HepG2 (cell line): ENCODE measurements around the gene PLRG1. TPM values are rescaled to one million over a fixed set of nuclear protein-coding genes. Genes with fewer than 3 reads are reported as not detected.
A peak's percentile ranks its signal among the peaks of the same experiment; 100 is the strongest.

ENCODE experiments used
- BRD4 ChIP-seq: sonication (generic); formaldehyde crosslinking; IDR thresholded peaks from 2 replicates; pipeline ENCODE4 v1.4.0; 2020; ENCODE audit warnings: missing genetic modification reagents
- ELF4 ChIP-seq: sonication (generic); formaldehyde crosslinking; IDR thresholded peaks from 2 replicates; pipeline ENCODE4 v1.5.0; 2020; ENCODE audit warnings: missing genetic modification reagents, mild to moderate bottlenecking, moderate library complexity, borderline replicate concordance
- KDM1A ChIP-seq: IDR thresholded peaks from 2 replicates; pipeline ENCODE4 v1.6.1; 2016; ENCODE audit warnings: missing compliant biosample characterization
- NCOA2 ChIP-seq: sonication (generic); formaldehyde crosslinking; IDR thresholded peaks from 2 replicates; pipeline ENCODE4 v1.8.0; 2022; ENCODE audit warnings: inconsistent platforms
- PHF21A ChIP-seq: sonication (generic); formaldehyde crosslinking; IDR thresholded peaks from 2 replicates; pipeline ENCODE4 v1.5.0; 2020; ENCODE audit warnings: mild to moderate bottlenecking, missing genetic modification reagents
- POLR2A ChIP-seq, 2 experiments: IDR thresholded peaks; 2 replicates each; pipeline ENCODE4 v1.6.1; 2011; ENCODE audit warnings: low read depth in 2 of 2, low read length in 2 of 2, mild to moderate bottlenecking in 1 of 2, moderate library complexity in 1 of 2; ENCODE audit not compliant: insufficient read depth in 1 of 2
- REXO4 ChIP-seq: sonication (generic); formaldehyde crosslinking; IDR thresholded peaks from 2 replicates; pipeline ENCODE4 v1.8.0; 2022; ENCODE audit warnings: missing genetic modification reagents, mild to moderate bottlenecking, borderline replicate concordance
- RXRA ChIP-seq: sonication (generic); formaldehyde crosslinking; IDR thresholded peaks from 2 replicates; pipeline ENCODE4 v1.5.1; 2020; ENCODE audit warnings: missing genetic modification reagents
- TBX3 ChIP-seq: fragments of 450-650 bp; IDR thresholded peaks from 2 replicates; pipeline ENCODE4 v1.6.1; 2017; ENCODE audit warnings: antibody characterized with exemption, mild to moderate bottlenecking, inconsistent platforms, borderline replicate concordance
- TP53 ChIP-seq: sonication (generic); formaldehyde crosslinking; conservative IDR thresholded peaks from 2 replicates; pipeline ENCODE4 v1.4.0; 2020; ENCODE audit warnings: missing genetic modification reagents
- ZNF207 ChIP-seq: fragments of 450-650 bp; IDR thresholded peaks from 2 replicates; pipeline ENCODE4 v1.6.1; 2016; ENCODE audit warnings: antibody characterized with exemption, borderline replicate concordance
- ZNF282 ChIP-seq: fragments of 450-650 bp; IDR thresholded peaks from 2 replicates; pipeline ENCODE4 v1.6.1; 2018; ENCODE audit not compliant: partially characterized antibody
- polyA plus RNA-seq, 8 experiments: library from polyadenylated mRNA; depleted of rRNA in 3 of 8; stranded (reverse) in 7 of 8; unstranded in 1 of 8; fragments of >200 nt; fragmentation: Illumina TruSeq in 4 of 8; extraction: Trizol in 4 of 8; gene quantifications; 2 replicates each; pipeline versions ENCODE4 v1.2.1 to v1.2.3, GENCODE V29; 2011 to 2016; ENCODE audit warnings: low read depth in 4 of 8, missing spikeins in 1 of 8, mixed read lengths in 1 of 8; ENCODE audit not compliant: insufficient read depth in 1 of 8
- total RNA-seq, 5 experiments: library from RNA; depleted of rRNA; stranded (reverse); fragments of >200 nt; fragmentation: Illumina TruSeq; extraction: Trizol; gene quantifications; 2 replicates each; pipeline ENCODE4 v1.2.3, GENCODE V29; 2016; ENCODE audit warnings: low read depth in 1 of 5
- TF ChIP-seq, protein P1 (sequence below), 2 experiments: fragments of 450-650 bp in 1 of 2; sonication (generic) in 1 of 2; formaldehyde crosslinking in 1 of 2; IDR thresholded peaks; 2 replicates each; pipeline versions ENCODE4 v1.6.1 to v1.8.0; 2016 to 2022; ENCODE audit warnings: antibody characterized with exemption in 1 of 2, mild to moderate bottlenecking in 1 of 2, missing genetic modification reagents in 1 of 2
- TF ChIP-seq, protein P2 (sequence below): sonication (generic); formaldehyde crosslinking; IDR thresholded peaks from 2 replicates; pipeline ENCODE4 v1.9.0; 2021; ENCODE audit warnings: mild to moderate bottlenecking, missing genetic modification reagents
- TF ChIP-seq, protein P3 (sequence below): sonication (generic); formaldehyde crosslinking; IDR thresholded peaks from 2 replicates; pipeline ENCODE4 v1.5.1; 2020; ENCODE audit warnings: missing genetic modification reagents, mild to moderate bottlenecking, borderline replicate concordance

PLRG1 gene
- total and polyA plus RNA-seq, 2 of the 13 experiments (the other 11 are each of a cell fraction or from before 2014, with no cell fraction given), result 77.3 to 110 TPM

DNA sequence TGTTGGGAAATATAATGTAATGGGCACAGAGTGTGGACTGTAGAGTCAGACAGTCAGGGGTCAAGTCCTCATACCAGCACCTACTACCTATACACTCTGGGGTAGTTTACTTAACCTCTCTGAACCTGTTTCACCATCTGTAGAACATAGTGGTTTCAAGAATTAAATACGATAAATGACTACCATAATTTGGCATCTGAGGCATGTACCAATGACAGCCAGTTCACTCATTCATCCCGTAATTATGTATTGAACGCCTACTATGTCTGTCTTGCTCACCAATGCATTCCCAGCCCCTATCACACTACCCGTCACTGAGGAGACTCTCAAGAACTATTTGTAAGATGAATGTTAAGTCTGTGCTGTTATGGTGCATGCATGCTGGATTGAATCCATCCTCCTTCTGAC, 10.6 kb upstream of the PLRG1 start (continued):
- no peak for TF ChIP-seq TP53
- TF ChIP-seq ZNF207, result no peak
- TF ChIP-seq ZNF282, result no peak
- no peak for TF ChIP-seq ELF4
- TF ChIP-seq NCOA2 (CRISPR knock-in tag), result peak; percentile 79
- no peak for TF ChIP-seq KDM1A (CRISPR knock-in tag)
- peak; percentile 71; the same call in 1 of the 2 replicates for TF ChIP-seq TBX3
- TF ChIP-seq, protein P1, sequence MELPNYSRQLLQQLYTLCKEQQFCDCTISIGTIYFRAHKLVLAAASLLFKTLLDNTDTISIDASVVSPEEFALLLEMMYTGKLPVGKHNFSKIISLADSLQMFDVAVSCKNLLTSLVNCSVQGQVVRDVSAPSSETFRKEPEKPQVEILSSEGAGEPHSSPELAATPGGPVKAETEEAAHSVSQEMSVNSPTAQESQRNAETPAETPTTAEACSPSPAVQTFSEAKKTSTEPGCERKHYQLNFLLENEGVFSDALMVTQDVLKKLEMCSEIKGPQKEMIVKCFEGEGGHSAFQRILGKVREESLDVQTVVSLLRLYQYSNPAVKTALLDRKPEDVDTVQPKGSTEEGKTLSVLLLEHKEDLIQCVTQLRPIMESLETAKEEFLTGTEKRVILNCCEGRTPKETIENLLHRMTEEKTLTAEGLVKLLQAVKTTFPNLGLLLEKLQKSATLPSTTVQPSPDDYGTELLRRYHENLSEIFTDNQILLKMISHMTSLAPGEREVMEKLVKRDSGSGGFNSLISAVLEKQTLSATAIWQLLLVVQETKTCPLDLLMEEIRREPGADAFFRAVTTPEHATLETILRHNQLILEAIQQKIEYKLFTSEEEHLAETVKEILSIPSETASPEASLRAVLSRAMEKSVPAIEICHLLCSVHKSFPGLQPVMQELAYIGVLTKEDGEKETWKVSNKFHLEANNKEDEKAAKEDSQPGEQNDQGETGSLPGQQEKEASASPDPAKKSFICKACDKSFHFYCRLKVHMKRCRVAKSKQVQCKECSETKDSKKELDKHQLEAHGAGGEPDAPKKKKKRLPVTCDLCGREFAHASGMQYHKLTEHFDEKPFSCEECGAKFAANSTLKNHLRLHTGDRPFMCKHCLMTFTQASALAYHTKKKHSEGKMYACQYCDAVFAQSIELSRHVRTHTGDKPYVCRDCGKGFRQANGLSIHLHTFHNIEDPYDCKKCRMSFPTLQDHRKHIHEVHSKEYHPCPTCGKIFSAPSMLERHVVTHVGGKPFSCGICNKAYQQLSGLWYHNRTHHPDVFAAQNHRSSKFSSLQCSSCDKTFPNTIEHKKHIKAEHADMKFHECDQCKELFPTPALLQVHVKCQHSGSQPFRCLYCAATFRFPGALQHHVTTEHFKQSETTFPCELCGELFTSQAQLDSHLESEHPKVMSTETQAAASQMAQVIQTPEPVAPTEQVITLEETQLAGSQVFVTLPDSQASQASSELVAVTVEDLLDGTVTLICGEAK (IDR thresholded peaks at IDR 0.05), result no peak
- TF ChIP-seq, protein P1 (CRISPR knock-in tag; IDR thresholded peaks at IDR 0.05), result no peak
- no peak for TF ChIP-seq REXO4
- no peak for TF ChIP-seq BRD4
- no peak for TF ChIP-seq PHF21A (CRISPR knock-in tag)
- TF ChIP-seq, protein P2, sequence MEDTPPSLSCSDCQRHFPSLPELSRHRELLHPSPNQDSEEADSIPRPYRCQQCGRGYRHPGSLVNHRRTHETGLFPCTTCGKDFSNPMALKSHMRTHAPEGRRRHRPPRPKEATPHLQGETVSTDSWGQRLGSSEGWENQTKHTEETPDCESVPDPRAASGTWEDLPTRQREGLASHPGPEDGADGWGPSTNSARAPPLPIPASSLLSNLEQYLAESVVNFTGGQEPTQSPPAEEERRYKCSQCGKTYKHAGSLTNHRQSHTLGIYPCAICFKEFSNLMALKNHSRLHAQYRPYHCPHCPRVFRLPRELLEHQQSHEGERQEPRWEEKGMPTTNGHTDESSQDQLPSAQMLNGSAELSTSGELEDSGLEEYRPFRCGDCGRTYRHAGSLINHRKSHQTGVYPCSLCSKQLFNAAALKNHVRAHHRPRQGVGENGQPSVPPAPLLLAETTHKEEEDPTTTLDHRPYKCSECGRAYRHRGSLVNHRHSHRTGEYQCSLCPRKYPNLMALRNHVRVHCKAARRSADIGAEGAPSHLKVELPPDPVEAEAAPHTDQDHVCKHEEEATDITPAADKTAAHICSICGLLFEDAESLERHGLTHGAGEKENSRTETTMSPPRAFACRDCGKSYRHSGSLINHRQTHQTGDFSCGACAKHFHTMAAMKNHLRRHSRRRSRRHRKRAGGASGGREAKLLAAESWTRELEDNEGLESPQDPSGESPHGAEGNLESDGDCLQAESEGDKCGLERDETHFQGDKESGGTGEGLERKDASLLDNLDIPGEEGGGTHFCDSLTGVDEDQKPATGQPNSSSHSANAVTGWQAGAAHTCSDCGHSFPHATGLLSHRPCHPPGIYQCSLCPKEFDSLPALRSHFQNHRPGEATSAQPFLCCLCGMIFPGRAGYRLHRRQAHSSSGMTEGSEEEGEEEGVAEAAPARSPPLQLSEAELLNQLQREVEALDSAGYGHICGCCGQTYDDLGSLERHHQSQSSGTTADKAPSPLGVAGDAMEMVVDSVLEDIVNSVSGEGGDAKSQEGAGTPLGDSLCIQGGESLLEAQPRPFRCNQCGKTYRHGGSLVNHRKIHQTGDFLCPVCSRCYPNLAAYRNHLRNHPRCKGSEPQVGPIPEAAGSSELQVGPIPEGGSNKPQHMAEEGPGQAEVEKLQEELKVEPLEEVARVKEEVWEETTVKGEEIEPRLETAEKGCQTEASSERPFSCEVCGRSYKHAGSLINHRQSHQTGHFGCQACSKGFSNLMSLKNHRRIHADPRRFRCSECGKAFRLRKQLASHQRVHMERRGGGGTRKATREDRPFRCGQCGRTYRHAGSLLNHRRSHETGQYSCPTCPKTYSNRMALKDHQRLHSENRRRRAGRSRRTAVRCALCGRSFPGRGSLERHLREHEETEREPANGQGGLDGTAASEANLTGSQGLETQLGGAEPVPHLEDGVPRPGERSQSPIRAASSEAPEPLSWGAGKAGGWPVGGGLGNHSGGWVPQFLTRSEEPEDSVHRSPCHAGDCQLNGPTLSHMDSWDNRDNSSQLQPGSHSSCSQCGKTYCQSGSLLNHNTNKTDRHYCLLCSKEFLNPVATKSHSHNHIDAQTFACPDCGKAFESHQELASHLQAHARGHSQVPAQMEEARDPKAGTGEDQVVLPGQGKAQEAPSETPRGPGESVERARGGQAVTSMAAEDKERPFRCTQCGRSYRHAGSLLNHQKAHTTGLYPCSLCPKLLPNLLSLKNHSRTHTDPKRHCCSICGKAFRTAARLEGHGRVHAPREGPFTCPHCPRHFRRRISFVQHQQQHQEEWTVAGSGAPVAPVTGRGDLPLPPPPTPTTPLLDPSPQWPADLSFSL (CRISPR knock-in tag), result no peak
- no peak for TF ChIP-seq POLR2A (IDR thresholded peaks at IDR 0.05; ENCODE audit: insufficient read depth in 1 of 2, low read depth in 2 of 2, low read length in 2 of 2)
- TF ChIP-seq RXRA (CRISPR knock-in tag), result peak; percentile 16; the same call in 1 of the 2 replicates
- TF ChIP-seq, protein P3, sequence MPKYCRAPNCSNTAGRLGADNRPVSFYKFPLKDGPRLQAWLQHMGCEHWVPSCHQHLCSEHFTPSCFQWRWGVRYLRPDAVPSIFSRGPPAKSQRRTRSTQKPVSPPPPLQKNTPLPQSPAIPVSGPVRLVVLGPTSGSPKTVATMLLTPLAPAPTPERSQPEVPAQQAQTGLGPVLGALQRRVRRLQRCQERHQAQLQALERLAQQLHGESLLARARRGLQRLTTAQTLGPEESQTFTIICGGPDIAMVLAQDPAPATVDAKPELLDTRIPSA (CRISPR knock-in tag), result no peak
